NT2/D1 (cell line): ENCODE results near the gene LRFN2.

Source experiments
- SUZ12 ChIP-seq: IDR thresholded peaks from 2 replicates; pipeline ENCODE4 v1.6.1; 2011; ENCODE audit not compliant: insufficient read length, insufficient read depth; ENCODE audit errors: extremely low read depth
- YY1 ChIP-seq: IDR thresholded peaks from 2 replicates; pipeline ENCODE4 v1.6.1; 2011; ENCODE audit not compliant: insufficient read length, insufficient read depth
- ZNF274 ChIP-seq: IDR thresholded peaks from 2 replicates; pipeline ENCODE4 v1.6.1; 2011; ENCODE audit warnings: mild to moderate bottlenecking, low read depth, low read length

DNA sequence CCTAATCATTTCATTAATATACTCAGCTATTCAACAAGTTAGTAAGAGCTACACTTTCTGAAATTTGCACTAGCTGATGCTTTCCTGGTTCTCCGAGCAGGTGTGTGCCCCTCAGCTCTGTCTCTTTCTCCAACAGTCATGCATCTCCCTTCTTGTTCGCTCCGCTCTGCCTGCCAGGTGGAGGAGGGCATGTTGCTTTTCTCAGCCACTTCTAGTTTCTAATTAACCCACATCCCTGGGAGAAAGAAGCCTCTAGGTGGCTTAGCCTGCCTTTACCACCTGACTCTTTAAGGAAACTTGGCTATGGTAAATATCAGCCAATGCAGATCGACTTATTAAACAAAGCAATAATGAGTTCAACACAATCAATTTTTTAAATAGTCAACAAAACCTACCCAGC lies 34.2 kb downstream of the LRFN2 start:
- TF ChIP-seq YY1: no peak
- no peak for TF ChIP-seq SUZ12
- no peak for TF ChIP-seq ZNF274
